NB4 (cell line): ENCODE data around the gene USH2A.

Experiments used
- POLR2A ChIP-seq: IDR thresholded peaks from 2 replicates; pipeline ENCODE4 v1.6.1; 2011; ENCODE audit warnings: mild to moderate bottlenecking; ENCODE audit not compliant: insufficient read length; ENCODE audit errors: extremely low read depth
- TF ChIP-seq, protein P1 (sequence below): IDR thresholded peaks from one replicate; pipeline ENCODE4 v1.5.1; 2012; ENCODE audit warnings: low read depth, low read length
- TF ChIP-seq, protein P2 (sequence below): IDR thresholded peaks from 2 replicates; pipeline ENCODE4 v1.6.1; 2011; ENCODE audit warnings: low read depth, low read length

GRCh38 chr1:216095400-216095799, 327.8 kb downstream of the USH2A start:
- no peak for TF ChIP-seq POLR2A
- TF ChIP-seq, protein P1, sequence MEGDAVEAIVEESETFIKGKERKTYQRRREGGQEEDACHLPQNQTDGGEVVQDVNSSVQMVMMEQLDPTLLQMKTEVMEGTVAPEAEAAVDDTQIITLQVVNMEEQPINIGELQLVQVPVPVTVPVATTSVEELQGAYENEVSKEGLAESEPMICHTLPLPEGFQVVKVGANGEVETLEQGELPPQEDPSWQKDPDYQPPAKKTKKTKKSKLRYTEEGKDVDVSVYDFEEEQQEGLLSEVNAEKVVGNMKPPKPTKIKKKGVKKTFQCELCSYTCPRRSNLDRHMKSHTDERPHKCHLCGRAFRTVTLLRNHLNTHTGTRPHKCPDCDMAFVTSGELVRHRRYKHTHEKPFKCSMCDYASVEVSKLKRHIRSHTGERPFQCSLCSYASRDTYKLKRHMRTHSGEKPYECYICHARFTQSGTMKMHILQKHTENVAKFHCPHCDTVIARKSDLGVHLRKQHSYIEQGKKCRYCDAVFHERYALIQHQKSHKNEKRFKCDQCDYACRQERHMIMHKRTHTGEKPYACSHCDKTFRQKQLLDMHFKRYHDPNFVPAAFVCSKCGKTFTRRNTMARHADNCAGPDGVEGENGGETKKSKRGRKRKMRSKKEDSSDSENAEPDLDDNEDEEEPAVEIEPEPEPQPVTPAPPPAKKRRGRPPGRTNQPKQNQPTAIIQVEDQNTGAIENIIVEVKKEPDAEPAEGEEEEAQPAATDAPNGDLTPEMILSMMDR, result no peak
- TF ChIP-seq, protein P2, sequence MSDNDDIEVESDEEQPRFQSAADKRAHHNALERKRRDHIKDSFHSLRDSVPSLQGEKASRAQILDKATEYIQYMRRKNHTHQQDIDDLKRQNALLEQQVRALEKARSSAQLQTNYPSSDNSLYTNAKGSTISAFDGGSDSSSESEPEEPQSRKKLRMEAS, result no peak
